ENCODE results near the gene NTM. TPM values are rescaled to one million over a fixed set of nuclear protein-coding genes. Genes with fewer than 3 reads are reported as not detected.

The NTM gene
- total and polyA plus RNA-seq, 2 donors (not counting 1 experiment from before 2014, with no cell fraction given): 12.3 to 28.6 TPM

DNA sequence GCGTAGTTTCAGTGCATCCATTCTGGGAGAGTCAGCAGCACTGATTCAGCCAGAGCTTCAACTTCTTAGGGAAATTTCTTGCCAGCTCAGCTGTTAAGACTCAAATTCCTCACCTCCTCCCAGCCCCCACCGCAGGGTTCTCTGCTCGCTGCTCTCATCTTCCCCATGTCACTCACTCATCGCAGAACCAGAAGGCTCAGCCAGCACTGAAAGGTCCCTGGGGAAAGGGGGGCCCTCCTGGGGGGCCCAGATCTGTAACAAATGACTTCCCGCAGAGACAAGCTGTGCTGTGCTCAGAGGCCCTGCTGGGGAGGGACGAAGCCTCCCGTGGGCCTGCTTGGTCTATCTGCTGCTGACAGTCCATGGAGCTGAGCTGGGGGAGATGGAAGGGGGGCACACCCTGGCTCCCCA lies 220.6 kb downstream of the NTM start:
- H3K27ac ChIP-seq (ENCODE audit: insufficient read depth, low read length): no peak overlapping the region
- no peak overlapping the region for H2AFZ ChIP-seq (ENCODE audit: low read length)
- no peaks in the 10 kb centered on the region for H3K79me2 ChIP-seq (ENCODE audit: control insufficient read depth, insufficient read depth, low read length)
- no peaks in the 10 kb centered on the region for H3K36me3 ChIP-seq (ENCODE audit: control insufficient read depth, insufficient read depth, low read length)
- no peak overlapping the region for H3K9ac ChIP-seq (ENCODE audit: insufficient read depth, low read length)
- no peaks in the 10 kb centered on the region for H3K9me3 ChIP-seq (ENCODE audit: control insufficient read depth, insufficient read depth, low read depth, low read length)
- TF ChIP-seq, protein P1, sequence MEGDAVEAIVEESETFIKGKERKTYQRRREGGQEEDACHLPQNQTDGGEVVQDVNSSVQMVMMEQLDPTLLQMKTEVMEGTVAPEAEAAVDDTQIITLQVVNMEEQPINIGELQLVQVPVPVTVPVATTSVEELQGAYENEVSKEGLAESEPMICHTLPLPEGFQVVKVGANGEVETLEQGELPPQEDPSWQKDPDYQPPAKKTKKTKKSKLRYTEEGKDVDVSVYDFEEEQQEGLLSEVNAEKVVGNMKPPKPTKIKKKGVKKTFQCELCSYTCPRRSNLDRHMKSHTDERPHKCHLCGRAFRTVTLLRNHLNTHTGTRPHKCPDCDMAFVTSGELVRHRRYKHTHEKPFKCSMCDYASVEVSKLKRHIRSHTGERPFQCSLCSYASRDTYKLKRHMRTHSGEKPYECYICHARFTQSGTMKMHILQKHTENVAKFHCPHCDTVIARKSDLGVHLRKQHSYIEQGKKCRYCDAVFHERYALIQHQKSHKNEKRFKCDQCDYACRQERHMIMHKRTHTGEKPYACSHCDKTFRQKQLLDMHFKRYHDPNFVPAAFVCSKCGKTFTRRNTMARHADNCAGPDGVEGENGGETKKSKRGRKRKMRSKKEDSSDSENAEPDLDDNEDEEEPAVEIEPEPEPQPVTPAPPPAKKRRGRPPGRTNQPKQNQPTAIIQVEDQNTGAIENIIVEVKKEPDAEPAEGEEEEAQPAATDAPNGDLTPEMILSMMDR (conservative IDR thresholded peaks at IDR 0.05 in 1 of 2, IDR thresholded peaks at IDR 0.05 in 1 of 2; ENCODE audit: low read depth in 1 of 2, low read length in 2 of 2): no peak
- no peak for TF ChIP-seq EZH2 (IDR thresholded peaks at IDR 0.05; ENCODE audit: low read length, missing control alignments)
- H3K4me3 ChIP-seq (replicated peaks in 1 of 4; ENCODE audit: control extremely low read depth in 1 of 4, insufficient read depth in 1 of 4, low read depth in 3 of 4, low read length in 4 of 4): no peak overlapping the region
- H4K20me1 ChIP-seq (ENCODE audit: control insufficient read depth, extremely low read depth, insufficient read depth, low read length): no peaks in the 10 kb centered on the region
- H3K4me1 ChIP-seq (ENCODE audit: control insufficient read depth, extremely low read depth, insufficient read depth, low read length): no peaks in the 10 kb centered on the region
- H3K4me2 ChIP-seq (ENCODE audit: extremely low read depth, insufficient read depth, low read length): no peak overlapping the region
- no peaks in the 10 kb centered on the region for H3K27me3 ChIP-seq (ENCODE audit: control insufficient read depth, insufficient read depth, low read length)
- DNase-seq (ENCODE audit: low read depth in 2 of 2): peak; percentile 17 to 31

DNA sequence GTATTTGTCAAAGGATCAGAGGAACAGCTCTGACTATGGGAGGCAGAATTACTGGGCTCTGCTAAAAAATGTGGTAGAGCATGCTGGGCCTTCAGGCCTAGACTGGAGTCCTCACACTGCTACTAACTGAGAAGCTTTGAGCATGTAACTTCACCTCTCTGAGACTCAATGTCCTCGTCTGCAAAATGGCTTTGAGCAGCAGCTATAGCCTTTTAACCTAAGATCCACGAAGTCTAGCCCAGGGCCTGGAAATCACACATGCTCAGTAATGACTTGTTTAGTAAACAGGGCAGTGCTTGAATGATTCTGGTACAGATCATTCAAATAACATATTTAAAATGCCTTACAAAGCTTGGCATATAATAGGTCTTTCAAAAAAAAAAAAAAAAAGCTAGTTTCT lies 221.7 kb downstream of the NTM start:
- Histone ChIP-seq H3K79me2 (ENCODE audit: control insufficient read depth, insufficient read depth, low read length) (no peaks in the 10 kb centered on the region), H3K27ac (ENCODE audit: insufficient read depth, low read length) (no peak overlapping the region), H3K4me2 (ENCODE audit: extremely low read depth, insufficient read depth, low read length) (no peak overlapping the region), H3K4me1 (ENCODE audit: control insufficient read depth, extremely low read depth, insufficient read depth, low read length) (no peaks in the 10 kb centered on the region), H3K4me3 (replicated peaks in 1 of 4; ENCODE audit: control extremely low read depth in 1 of 4, insufficient read depth in 1 of 4, low read depth in 3 of 4, low read length in 4 of 4) (no peak overlapping the region), H4K20me1 (ENCODE audit: control insufficient read depth, extremely low read depth, insufficient read depth, low read length) (no peaks in the 10 kb centered on the region), H3K36me3 (ENCODE audit: control insufficient read depth, insufficient read depth, low read length) (no peaks in the 10 kb centered on the region), H3K9ac (ENCODE audit: insufficient read depth, low read length) (no peak overlapping the region), H2AFZ (ENCODE audit: low read length) (no peak overlapping the region), H3K27me3 (ENCODE audit: control insufficient read depth, insufficient read depth, low read length) (no peaks in the 10 kb centered on the region), H3K9me3 (ENCODE audit: control insufficient read depth, insufficient read depth, low read depth, low read length) (no peaks in the 10 kb centered on the region)
- no peak for DNase-seq (ENCODE audit: low read depth in 2 of 2)
- TF ChIP-seq EZH2 (IDR thresholded peaks at IDR 0.05; ENCODE audit: low read length, missing control alignments): no peak
- TF ChIP-seq, protein P1 (conservative IDR thresholded peaks at IDR 0.05 in 1 of 2, IDR thresholded peaks at IDR 0.05 in 1 of 2; ENCODE audit: low read depth in 1 of 2, low read length in 2 of 2): no peak

DNA sequence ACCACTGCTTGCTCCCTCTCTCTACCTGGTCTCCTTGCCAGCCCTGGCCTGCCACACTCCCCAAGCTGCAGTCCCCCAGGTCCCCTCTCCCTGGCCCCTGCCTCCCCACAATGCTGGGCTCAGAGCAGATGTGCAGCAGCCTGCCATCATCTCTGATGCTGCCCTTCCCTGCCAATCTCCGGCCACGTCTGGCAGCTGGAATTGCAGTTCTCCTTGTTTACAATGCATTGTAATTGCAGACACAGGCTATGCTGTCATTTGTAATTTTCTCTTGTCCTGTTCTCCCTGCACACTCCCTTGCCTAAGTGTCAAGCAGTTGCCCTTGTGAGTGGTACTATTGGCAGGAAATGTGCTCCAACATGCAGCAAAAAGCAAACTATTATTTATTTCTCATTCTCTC lies 222.3 kb downstream of the NTM start:
- no peaks in the 10 kb centered on the region for H3K79me2 ChIP-seq (ENCODE audit: control insufficient read depth, insufficient read depth, low read length)
- H4K20me1 ChIP-seq (ENCODE audit: control insufficient read depth, extremely low read depth, insufficient read depth, low read length): no peaks in the 10 kb centered on the region
- no peak for DNase-seq (ENCODE audit: low read depth in 2 of 2)
- no peak overlapping the region for H2AFZ ChIP-seq (ENCODE audit: low read length)
- no peaks in the 10 kb centered on the region for H3K36me3 ChIP-seq (ENCODE audit: control insufficient read depth, insufficient read depth, low read length)
- TF ChIP-seq, protein P1 (conservative IDR thresholded peaks at IDR 0.05 in 1 of 2, IDR thresholded peaks at IDR 0.05 in 1 of 2; ENCODE audit: low read depth in 1 of 2, low read length in 2 of 2): no peak
- no peak for TF ChIP-seq EZH2 (IDR thresholded peaks at IDR 0.05; ENCODE audit: low read length, missing control alignments)
- H3K4me1 ChIP-seq (ENCODE audit: control insufficient read depth, extremely low read depth, insufficient read depth, low read length): no peaks in the 10 kb centered on the region
- no peaks in the 10 kb centered on the region for H3K9me3 ChIP-seq (ENCODE audit: control insufficient read depth, insufficient read depth, low read depth, low read length)
- no peak overlapping the region for H3K4me3 ChIP-seq (replicated peaks in 1 of 4; ENCODE audit: control extremely low read depth in 1 of 4, insufficient read depth in 1 of 4, low read depth in 3 of 4, low read length in 4 of 4)
- H3K4me2 ChIP-seq (ENCODE audit: extremely low read depth, insufficient read depth, low read length): no peak overlapping the region
- H3K27me3 ChIP-seq (ENCODE audit: control insufficient read depth, insufficient read depth, low read length): no peaks in the 10 kb centered on the region
- no peak overlapping the region for H3K9ac ChIP-seq (ENCODE audit: insufficient read depth, low read length)
- no peak overlapping the region for H3K27ac ChIP-seq (ENCODE audit: insufficient read depth, low read length)
